Uterus (tissue), 4 donors: Measurements from ENCODE around the gene CHID1. TPM values are rescaled to one million over a fixed set of nuclear protein-coding genes. Genes with fewer than 3 reads are reported as not detected.

Experiments used
- DNase-seq, 2 donors: peaks; one replicate each; pipeline ENCODE4 v3.0.0-alpha.2; 2019 to 2020
- H3K27ac ChIP-seq, 2 donors: fragments of 200-600 bp; sonication (generic); 1 replicate in 1 of 2; 2 replicates in 1 of 2; pipeline ENCODE4 v1.5.1; 2016 to 2018
- H3K27me3 ChIP-seq, 2 donors: fragments of 200-600 bp; sonication (generic); one replicate each; pipeline ENCODE4 v1.5.1; 2018 to 2019; ENCODE audit warnings: control low read depth in 1 of 2
- H3K36me3 ChIP-seq, 2 donors: fragments of 200-600 bp; sonication (generic); one replicate each; pipeline ENCODE4 v1.5.1; 2019; ENCODE audit warnings: control low read depth in 1 of 2
- H3K4me1 ChIP-seq, 2 donors: fragments of 200-600 bp; sonication (generic); one replicate each; pipeline ENCODE4 v1.5.1; 2018 to 2019; ENCODE audit warnings: control low read depth in 1 of 2
- H3K4me3 ChIP-seq, 2 donors: fragments of 200-600 bp; sonication (generic); 1 replicate in 1 of 2; 2 replicates in 1 of 2; pipeline ENCODE4 v1.5.1; 2018 to 2019; ENCODE audit warnings: mild to moderate bottlenecking in 1 of 2
- H3K9me3 ChIP-seq, 2 donors: fragments of 200-600 bp; sonication (generic); one replicate each; pipeline ENCODE4 v1.5.1; 2019; ENCODE audit warnings: control low read depth in 1 of 2
- POLR2A ChIP-seq, 2 donors: fragments of 450-650 bp; IDR thresholded peaks; one replicate each; pipeline ENCODE4 v1.6.1; 2016; ENCODE audit warnings: antibody characterized with exemption in 2 of 2, mild to moderate bottlenecking in 1 of 2, moderate library complexity in 1 of 2
- intact Hi-C: fragments of 100-400 bp; cut with DNase I; formaldehyde crosslinking; loops from one replicate; pipeline ENCODE4 v1.15.1; 2023; ENCODE audit warnings: low total_unique reads
- total RNA-seq, 4 donors: library from RNA; depleted of rRNA in 3 of 4; stranded (reverse); fragments of >200 nt in 3 of 4; gene quantifications; one replicate each; pipeline versions ENCODE4 v1.1.0 to v1.2.4, GENCODE V29; 2014 to 2023
- TF ChIP-seq, protein P1 (sequence below), 4 experiments: fragments of 200-600 bp in 2 of 4; fragments of 450-650 bp in 2 of 4; sonication (generic) in 2 of 4; IDR thresholded peaks; one replicate each; pipeline ENCODE4 v1.5.1; 2016 to 2019; ENCODE audit warnings: antibody characterized with exemption in 4 of 4, mild to moderate bottlenecking in 2 of 4, moderate library complexity in 1 of 4
- donor health status: DM: yes; HTN: yes; CAD: no.

The CHID1 gene
- total RNA-seq, 4 donors from 2014 or later = 20.3 to 57.9 (median 48.4) TPM

DNA sequence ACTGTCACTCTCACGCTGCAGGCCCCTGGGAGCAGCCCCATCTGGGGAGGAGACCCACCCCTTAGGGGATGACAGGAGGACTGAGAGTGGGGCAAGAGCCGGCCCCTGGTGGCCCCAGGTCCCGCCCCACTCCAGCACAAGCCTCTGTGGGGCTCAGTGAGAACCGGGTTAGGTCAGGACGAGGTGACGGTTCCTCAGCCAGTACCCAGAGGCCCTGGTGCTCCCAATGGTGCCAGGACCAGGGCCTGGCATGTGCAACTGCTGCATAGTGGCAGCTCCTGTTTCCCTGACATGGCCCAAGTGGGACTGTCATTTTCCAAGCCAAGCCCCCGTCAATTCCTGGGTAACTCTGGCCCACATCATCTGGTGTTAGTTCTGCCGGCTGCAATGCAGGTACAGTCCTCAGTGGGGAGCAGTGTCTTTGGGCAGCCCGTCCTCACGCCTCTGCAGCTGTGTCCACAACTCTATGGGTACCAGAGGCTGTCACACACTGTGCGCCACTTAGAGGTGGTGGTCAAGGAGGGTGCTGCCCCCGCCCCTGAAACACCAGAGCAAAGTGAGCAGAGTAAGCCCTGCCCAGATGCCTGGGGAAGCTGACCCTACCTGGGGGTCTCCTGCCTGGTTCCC is 15.9 kb downstream of the CHID1 start:
- Histone ChIP-seq H3K27me3 (no peaks in the 10 kb centered on the region), H3K9me3 (no peaks in the 10 kb centered on the region), H3K27ac (no peak overlapping the region), H3K36me3 (no peaks in the 10 kb centered on the region), H3K4me1 (no peaks in the 10 kb centered on the region), H3K4me3 (no peak overlapping the region)
- no peak for DNase-seq
- no peak for TF ChIP-seq POLR2A (IDR thresholded peaks at IDR 0.05)
- TF ChIP-seq, protein P1, sequence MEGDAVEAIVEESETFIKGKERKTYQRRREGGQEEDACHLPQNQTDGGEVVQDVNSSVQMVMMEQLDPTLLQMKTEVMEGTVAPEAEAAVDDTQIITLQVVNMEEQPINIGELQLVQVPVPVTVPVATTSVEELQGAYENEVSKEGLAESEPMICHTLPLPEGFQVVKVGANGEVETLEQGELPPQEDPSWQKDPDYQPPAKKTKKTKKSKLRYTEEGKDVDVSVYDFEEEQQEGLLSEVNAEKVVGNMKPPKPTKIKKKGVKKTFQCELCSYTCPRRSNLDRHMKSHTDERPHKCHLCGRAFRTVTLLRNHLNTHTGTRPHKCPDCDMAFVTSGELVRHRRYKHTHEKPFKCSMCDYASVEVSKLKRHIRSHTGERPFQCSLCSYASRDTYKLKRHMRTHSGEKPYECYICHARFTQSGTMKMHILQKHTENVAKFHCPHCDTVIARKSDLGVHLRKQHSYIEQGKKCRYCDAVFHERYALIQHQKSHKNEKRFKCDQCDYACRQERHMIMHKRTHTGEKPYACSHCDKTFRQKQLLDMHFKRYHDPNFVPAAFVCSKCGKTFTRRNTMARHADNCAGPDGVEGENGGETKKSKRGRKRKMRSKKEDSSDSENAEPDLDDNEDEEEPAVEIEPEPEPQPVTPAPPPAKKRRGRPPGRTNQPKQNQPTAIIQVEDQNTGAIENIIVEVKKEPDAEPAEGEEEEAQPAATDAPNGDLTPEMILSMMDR (IDR thresholded peaks at IDR 0.05) = no peak
- intact Hi-C loops = no loop called here

DNA sequence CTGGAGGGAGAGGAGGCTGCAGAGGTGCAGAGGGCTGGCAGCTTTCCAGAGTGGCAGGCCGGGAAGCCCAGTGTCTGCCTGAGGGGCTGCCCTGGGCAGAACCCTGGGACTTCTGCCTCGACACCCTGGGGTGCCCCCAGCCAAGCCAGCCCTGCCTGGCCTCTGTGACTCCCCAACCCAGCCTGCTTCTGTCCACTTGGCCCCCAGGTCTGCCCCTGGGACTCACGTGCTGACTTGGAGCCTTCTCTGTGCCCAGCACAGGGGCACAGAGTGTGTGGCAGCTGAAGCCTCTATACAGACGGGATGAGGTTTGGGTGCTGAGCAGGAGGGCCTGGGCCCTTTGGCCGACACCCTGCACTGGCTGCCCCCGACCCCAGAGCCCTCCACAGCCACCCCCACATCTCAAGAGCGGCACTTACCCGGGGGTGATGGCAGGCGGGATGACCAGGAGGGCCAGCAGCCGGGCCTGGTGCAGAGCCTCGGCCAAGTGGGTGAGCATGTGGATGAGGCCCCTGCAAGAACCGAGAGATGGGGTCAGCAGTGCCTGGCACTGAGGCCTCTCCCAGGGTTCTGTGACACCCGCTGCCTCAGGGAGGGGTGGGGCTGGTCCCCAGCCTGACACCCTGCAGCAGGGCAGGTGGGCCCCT is 17.5 kb downstream of the CHID1 start:
- H3K36me3 ChIP-seq = no peaks in the 10 kb centered on the region
- no peaks in the 10 kb centered on the region for H3K4me1 ChIP-seq
- TF ChIP-seq POLR2A (IDR thresholded peaks at IDR 0.05) = no peak
- TF ChIP-seq, protein P1 (IDR thresholded peaks at IDR 0.05) = no peak
- no peaks in the 10 kb centered on the region for H3K27me3 ChIP-seq
- no peaks in the 10 kb centered on the region for H3K9me3 ChIP-seq
- H3K4me3 ChIP-seq = no peak overlapping the region
- intact Hi-C loops = no loop called here
- H3K27ac ChIP-seq = no peak overlapping the region
- DNase-seq = no peak

DNA sequence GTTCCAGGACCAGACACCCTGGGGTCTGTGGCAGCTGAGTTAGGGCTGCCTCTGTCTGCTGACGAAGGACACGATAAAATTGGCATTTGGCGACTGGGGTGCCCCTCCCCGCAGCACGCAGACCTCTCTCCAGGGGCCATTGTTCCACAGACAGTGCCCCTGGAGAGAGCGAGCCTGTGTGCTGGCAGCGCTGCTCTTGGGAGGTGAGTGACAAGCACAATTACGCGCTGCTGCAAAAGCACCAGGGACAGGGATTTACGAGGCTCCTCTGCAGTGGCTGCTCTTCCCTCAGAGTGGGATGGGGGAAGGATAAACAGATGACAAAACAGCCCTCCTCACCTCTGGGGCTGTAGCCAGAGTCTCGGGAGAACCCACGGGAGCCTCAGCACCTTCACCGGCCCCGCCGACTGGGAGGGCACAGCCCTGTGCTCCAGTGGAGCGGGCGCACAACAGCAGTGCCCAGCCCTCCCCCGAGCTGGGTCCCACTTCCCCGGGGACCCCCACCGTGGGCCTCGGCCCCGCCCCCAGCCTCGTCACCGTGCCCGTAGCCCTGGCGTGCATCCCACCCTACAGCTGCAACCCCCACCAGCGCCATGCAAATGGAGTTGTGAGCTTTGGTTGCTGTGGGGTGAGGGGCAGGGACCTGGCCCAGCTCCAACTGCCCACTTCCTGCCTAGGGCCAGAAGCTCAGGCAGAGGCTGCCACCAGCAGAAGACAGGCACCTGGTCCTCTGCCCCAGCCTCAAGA is 19.6 kb downstream of the CHID1 start:
- TF ChIP-seq, protein P1 (IDR thresholded peaks at IDR 0.05) = no peak
- no peak for TF ChIP-seq POLR2A (IDR thresholded peaks at IDR 0.05)
- intact Hi-C loops = no loop called here
- Histone ChIP-seq H3K4me3 (no peak overlapping the region), H3K36me3 (no peaks in the 10 kb centered on the region), H3K27me3 (no peaks in the 10 kb centered on the region), H3K9me3 (no peaks in the 10 kb centered on the region), H3K4me1 (no peaks in the 10 kb centered on the region), H3K27ac (no peak overlapping the region)
- DNase-seq = no peak

DNA sequence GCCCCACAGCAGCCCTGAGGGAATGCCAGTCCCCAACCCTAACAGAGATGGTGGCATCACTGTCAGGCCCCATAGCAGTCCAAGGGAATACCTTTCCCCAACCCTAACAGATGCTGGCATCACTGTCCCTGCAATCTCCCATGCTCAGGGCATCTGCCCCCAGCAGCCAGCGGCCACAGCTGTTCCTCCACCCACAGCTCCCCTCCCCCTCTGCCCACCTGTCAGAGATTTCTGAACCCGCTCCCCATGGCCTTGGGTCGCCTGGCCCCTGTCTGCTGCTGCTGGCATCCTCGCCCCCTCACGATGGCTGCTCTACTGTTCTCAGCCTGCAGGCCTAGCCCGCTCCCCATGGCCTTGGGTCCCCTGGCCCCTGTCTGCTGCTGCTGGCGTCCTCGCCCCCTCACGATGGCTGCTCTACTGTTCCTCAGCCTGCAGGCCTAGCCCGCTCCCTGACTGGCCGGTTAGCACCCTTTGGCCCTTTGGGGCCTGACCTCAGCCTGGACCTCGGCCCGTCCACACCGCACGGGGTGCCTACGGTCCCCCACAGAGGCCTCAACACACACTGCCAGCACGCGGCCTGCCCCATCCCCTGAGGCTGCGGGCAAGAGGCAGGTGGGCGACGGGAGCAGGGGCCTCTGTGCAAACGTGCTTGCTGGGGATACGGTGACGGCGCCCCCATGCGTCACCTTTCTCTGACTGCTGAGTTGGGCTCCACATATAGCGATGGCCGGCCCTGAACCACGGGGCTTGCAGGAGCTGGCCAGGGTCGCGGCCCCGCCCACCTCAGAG is 20.7 kb downstream of the CHID1 start:
- H3K4me3 ChIP-seq = no peak overlapping the region
- intact Hi-C loops = no loop called here
- H3K36me3 ChIP-seq = no peaks in the 10 kb centered on the region
- H3K27ac ChIP-seq = no peak overlapping the region
- H3K27me3 ChIP-seq = no peaks in the 10 kb centered on the region
- DNase-seq = no peak
- no peak for TF ChIP-seq POLR2A (IDR thresholded peaks at IDR 0.05)
- TF ChIP-seq, protein P1 (IDR thresholded peaks at IDR 0.05) = no peak
- H3K9me3 ChIP-seq = no peaks in the 10 kb centered on the region
- H3K4me1 ChIP-seq = no peaks in the 10 kb centered on the region
